Bone marrow (tissue), 2 donors: ENCODE results near the gene KLK6.

Experiments
- DNase-seq, 2 donors: peaks; one replicate each; lab custom pipeline; 2025; lab: John Stamatoyannopoulos, UW

KLK6 gene

GRCh38 chr19:50952910-50953309 is 16.5 kb downstream of the KLK6 start, which contains the start of gene KLK5:
TSS of gene KLK5 (minus strand) at chr19:50953038. CDS start at chr19:50952657, 381 bp downstream.
- DNase-seq, result no peak

DNA sequence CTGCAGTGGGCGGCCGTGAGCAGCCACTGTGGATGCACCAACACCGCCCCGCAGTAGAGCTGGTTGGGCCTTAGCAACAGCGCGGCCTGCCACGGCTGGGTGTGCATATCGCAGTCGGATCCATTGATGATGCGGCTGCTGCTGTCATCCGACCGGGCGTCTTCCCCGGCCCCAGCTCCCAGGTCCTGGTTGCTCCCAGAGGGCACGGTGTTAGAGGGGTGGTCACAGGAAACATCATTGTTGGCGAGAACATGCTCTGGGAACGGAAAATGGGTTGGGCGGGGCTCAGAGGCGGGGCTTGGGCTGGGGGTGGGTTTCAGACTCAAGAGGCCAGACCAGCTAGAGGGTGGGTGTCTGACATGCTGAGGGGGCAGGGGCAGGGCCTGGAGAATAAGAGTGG is 19.5 kb downstream of the KLK6 start:
- DNase-seq, result no peak

DNA sequence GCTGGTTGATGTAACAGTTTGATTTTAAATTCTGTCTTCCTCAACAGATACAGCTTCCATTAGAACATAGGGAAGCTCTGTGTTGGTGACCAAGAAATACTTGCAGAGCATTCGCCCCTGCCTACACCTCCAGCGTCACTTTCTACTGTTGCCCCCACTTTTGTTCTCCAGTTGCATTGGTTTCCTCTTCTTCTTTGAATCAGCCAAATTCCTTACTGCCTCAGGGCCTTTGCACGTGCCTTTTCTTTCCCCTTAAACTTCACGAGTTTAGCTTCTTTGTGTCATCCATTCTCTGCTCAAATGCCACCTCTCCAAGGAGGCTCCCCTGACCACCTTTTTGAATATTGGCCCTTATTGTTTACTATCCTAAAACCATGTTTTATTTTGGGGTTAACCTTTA is 22.3 kb downstream of the KLK6 start:
- DNase-seq, result no peak

- DNase-seq, result no peak
Measured at GRCh38 chr19:50944795-50945194, 24.6 kb downstream of the KLK6 start.

GRCh38 chr19:50943074-50943828 is 26.1 kb downstream of the KLK6 start:
- DNase-seq, result no peak

GRCh38 chr19:50939596-50939995 is 29.8 kb downstream of the KLK6 start:
- no peak for DNase-seq

DNA sequence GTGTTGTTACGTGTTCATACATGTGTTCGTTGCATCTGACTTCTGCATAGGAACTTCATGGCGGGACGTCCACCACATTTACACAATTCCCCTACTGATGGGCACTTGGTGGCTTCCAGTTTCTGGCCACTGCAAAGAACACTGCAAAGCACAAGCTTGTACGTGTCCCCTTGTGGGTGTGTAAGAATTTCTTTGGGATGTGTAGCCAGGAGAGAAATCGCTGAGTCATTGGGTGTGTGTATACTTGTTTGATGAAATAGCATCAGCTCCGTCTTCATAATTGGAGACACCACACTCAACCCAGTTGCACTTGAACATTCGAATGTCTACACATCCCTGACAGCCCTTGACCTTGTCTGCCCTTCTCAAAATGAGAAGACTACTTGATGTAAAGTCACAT is 35.8 kb downstream of the KLK6 start:
- DNase-seq, result no peak

DNA sequence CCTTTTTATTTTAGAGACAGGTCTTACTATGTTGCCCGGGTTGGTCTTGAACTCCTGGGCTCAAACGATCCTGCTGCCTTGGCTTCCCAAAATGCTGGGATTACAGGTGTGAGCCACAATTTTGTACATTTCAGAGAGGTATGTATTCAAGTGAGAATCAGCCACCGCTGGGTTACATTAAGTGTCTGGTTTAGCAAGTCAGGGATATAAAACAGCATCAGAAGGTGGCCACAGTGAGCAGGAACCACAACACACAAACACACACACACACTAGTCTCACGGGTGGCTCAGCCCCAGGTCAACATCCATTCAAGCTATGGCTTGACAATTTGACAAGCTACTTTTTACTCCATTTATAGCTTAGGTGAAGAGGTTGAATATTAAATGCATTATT is 36.7 kb downstream of the KLK6 start:
- DNase-seq, result no peak

DNA sequence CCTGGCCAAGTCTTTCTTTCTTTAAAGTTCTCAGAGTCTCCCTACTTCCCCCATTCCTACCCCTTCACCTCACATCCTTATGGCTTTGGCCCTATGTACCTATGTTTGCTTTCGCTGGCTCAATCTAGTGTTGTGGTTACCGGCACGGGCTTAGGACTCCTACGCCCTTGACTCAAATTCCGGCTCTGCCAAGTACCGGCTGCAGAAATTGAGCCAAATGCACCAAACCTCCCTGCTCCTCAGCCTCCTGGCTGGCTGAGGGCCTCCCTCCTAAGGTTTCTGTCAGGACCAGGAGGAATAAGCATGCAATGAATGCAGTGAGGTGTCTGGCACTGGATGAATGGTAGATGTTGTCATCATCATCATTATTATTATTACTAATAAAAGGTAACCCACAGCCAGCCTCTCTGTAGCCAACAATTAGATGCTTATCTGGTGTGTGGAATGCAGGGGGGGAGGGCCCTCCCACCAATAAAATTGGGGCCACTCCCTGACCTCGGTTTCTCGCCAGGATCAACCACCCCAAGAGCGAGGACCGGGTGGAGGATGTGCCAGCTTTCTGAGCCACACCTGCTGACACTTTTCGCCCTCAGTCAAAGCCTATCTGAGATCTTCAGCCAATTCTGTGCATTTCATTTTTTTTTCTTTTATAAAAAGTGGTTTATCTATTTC is 37.2 kb downstream of the KLK6 start:
- no peak for DNase-seq

DNA sequence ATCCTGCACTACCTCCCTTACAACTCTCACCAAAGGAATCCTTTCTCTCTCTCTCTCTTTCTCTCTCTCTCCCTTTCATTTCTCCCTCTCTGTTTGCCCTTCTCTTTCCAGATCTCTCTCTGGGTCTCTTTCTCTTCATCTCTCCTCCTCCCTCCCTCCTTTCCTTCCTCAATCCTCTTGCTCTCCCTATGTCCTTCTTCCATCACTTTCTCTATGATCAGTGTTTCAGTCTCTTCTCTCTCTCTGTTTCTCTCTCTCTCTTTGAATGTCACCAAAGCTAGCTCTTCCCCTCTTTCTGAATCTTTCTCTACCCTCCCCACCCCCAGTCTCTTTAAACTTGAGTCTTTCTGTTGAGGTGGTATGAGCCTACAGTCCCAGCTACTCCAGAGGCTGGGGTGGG is 38.4 kb downstream of the KLK6 start:
- no peak for DNase-seq

DNA sequence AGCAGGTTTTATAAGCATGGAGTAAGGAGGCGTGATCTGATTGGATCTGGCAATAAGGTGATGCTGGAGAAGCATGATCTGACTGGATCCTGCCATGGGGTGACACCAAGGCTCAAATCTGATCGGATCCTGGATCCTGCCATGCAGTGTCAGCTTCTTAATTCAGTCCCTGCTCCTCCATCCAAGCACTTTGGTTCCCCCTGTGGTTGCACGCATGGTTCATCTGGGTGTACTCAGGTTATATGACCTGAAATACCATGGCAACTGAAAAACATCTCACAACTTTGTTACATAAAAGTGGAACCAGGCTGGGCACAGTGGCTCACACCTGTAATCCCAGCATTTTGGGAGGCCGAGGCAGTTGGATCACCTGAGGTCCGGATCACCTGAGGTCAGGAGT is 40.6 kb downstream of the KLK6 start:
- no peak for DNase-seq

- DNase-seq, result no peak
Measured at GRCh38 chr19:50926144-50926543, 43.2 kb downstream of the KLK6 start.

DNA sequence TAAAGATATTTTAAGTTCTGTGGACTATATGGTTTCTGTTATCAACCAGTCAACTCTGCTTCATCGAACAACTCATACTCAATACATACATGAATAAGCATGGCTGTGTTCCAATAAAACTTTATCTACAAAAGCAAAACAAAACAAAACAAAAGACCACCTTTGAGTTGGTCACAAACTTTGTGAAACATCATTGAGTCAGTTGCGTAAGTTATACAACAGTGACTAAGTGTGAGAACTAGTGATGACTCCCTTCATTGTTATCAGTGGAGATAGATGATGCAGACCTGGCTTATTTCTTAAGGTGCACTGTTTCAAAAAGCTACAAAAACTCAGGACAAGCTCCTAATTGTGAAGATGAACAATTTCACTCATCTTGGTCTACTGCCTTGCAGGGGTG is 43.7 kb downstream of the KLK6 start:
- no peak for DNase-seq

- DNase-seq, result no peak
Measured at GRCh38 chr19:50924586-50924985, 44.8 kb downstream of the KLK6 start.

GRCh38 chr19:50922317-50922853 is 47.0 kb downstream of the KLK6 start:
- peak; percentile 27 to 59 for DNase-seq

DNA sequence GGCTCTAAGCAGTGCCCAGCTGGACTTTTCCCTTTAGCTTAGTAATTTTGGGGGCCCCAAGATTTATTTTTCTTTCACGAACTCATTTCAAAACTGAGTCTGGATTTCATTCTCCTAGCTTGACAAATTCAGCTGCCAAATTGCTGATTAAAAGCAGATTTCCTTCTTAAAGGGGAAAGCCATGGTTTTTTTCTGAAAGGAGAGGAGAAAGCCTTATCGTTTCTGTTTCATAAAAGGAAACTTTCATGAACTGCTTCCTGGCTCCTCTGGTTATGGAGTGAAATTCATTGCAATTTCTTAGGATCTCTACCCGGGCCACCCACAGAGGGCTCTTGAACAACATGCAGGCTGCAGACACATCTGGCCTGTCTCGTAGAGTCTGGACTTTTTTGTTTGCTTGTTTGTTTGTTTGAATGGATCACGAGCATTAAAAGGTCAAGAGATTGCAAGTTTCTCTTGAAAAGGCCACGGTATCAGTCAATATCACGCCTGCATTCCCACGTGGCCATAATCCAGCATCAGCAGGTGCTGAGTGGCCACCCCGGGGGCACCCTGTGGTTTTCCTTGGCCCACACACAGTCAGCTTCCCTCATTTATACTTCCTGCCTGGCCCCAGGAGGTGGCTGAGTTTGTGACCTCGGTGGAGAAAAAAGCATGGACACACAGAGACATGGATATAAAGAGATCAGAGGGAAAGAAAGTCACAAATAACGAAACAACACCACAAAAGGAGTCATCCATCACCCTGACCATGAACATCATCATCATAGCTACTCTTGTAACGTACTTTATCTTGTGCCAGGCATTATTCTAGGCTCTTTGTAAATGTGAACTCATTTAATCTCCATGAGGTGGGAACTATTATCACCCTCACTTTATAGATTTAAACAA is 47.7 kb downstream of the KLK6 start:
- DNase-seq, result no peak

- DNase-seq, result no peak
Measured at GRCh38 chr19:50916069-50916468, 53.3 kb downstream of the KLK6 start.

- no peak for DNase-seq
Measured at GRCh38 chr19:50912727-50913716, 56.4 kb downstream of the KLK6 start.

GRCh38 chr19:50912102-50912599 is 57.2 kb downstream of the KLK6 start:
- no peak for DNase-seq

GRCh38 chr19:50911206-50912101 is 57.9 kb downstream of the KLK6 start, which contains the start of gene KLK4:
TSS of gene KLK4 (minus strand) at chr19:50911395. CDS start at chr19:50910738, 657 bp downstream.
- no peak for DNase-seq
